B cell (primary cell): ENCODE results near the gene NDUFS6. TPM values are rescaled to one million over a fixed set of nuclear protein-coding genes. Genes with fewer than 3 reads are reported as not detected.

Source experiments
- ATAC-seq: fragments of 200-7000 bp; cut with Tn5 transposase; one replicate; pipeline ENCODE4 v1.10.0; 2021; ENCODE audit warnings: low read depth, mild to moderate bottlenecking, moderate number of reproducible peaks, moderate library complexity
- CTCF ChIA-PET: fragments of 350-600 bp; sonication (Branson Sonifier 250); formaldehyde crosslinking; loops from one replicate; lab custom pipeline; 2021; ENCODE audit warnings: antibody characterized with exemption, inconsistent platforms; lab: Charles Lee
- POLR2A ChIA-PET: fragments of 350-600 bp; sonication (Branson Sonifier 250); formaldehyde crosslinking; loops from one replicate; lab custom pipeline; 2021; ENCODE audit warnings: antibody characterized with exemption; lab: Charles Lee
- DNase-seq: peaks from one replicate; pipeline ENCODE4 v3.0.0; 2013
- H2AFZ ChIP-seq: 2 replicates; pipeline ENCODE4 v1.6.1; 2012; ENCODE audit warnings: mild to moderate bottlenecking, low read depth, low read length; ENCODE audit not compliant: insufficient read depth, poor library complexity, severe bottlenecking
- H3K27ac ChIP-seq, 2 donors: 1 replicate in 1 of 2; 2 replicates in 1 of 2; pipeline ENCODE4 v1.5.1; 2012 to 2013; ENCODE audit warnings: low read length in 2 of 2, mild to moderate bottlenecking in 2 of 2, moderate library complexity in 1 of 2
- H3K27me3 ChIP-seq, 4 experiments: fragments of 200-600 bp in 1 of 4; sonication (generic) in 1 of 4; replicated peaks in 1 of 4; 1 replicate in 2 of 4; 2 replicates in 2 of 4; pipeline versions ENCODE4 v1.6.1 to v1.7.0; 2013 to 2016; ENCODE audit warnings: low read length in 3 of 4, mild to moderate bottlenecking in 2 of 4, mixed read lengths in 1 of 4, moderate library complexity in 1 of 4; ENCODE audit not compliant: insufficient read depth in 4 of 4, control insufficient read depth in 3 of 4; ENCODE audit errors: control extremely low read depth in 1 of 4
- H3K36me3 ChIP-seq, 2 experiments: replicated peaks in 1 of 2; 1 replicate in 1 of 2; 2 replicates in 1 of 2; pipeline versions ENCODE4 v1.6.1 to v1.7.1; 2013; ENCODE audit warnings: low read length in 1 of 2; ENCODE audit not compliant: insufficient read depth in 2 of 2, control insufficient read depth in 1 of 2; ENCODE audit errors: control extremely low read depth in 1 of 2, extremely low read depth in 1 of 2
- H3K4me1 ChIP-seq, 2 donors: fragments of 200-600 bp in 1 of 2; sonication (generic) in 1 of 2; 1 replicate in 1 of 2; 2 replicates in 1 of 2; pipeline versions ENCODE4 v1.5.1 to v1.6.1; 2013 to 2017; ENCODE audit warnings: low read length in 2 of 2; ENCODE audit not compliant: control insufficient read depth in 2 of 2, insufficient read depth in 2 of 2
- H3K4me2 ChIP-seq: replicated peaks from 2 replicates; pipeline ENCODE3; 2012; ENCODE audit warnings: mild to moderate bottlenecking, low read depth, low read length; ENCODE audit not compliant: poor library complexity, severe bottlenecking
- H3K4me3 ChIP-seq, 5 experiments: fragments of 200-600 bp in 1 of 5; sonication (generic) in 1 of 5; 1 replicate in 3 of 5; 2 replicates in 2 of 5; pipeline versions ENCODE4 v1.5.1 to v1.7.0; 2011 to 2016; ENCODE audit warnings: low read length in 4 of 5, mild to moderate bottlenecking in 4 of 5, low read depth in 2 of 5, control low read depth in 1 of 5, moderate library complexity in 1 of 5; ENCODE audit not compliant: insufficient read depth in 1 of 5; ENCODE audit errors: control extremely low read depth in 1 of 5, extremely low read depth in 1 of 5
- H3K79me2 ChIP-seq: fragments of 200-600 bp; sonication (generic); one replicate; pipeline ENCODE4 v1.6.0; 2016; ENCODE audit warnings: low read length; ENCODE audit not compliant: control insufficient read depth, insufficient read depth
- H3K9ac ChIP-seq: fragments of 200-600 bp; sonication (generic); 2 replicates; pipeline ENCODE4 v1.6.1; 2017; ENCODE audit warnings: mild to moderate bottlenecking, low read length, moderate library complexity
- H3K9me3 ChIP-seq, 3 donors: one replicate each; pipeline versions ENCODE4 v1.6.1 to v1.7.1; 2013; ENCODE audit warnings: low read length in 2 of 3; ENCODE audit not compliant: control insufficient read depth in 2 of 3, insufficient read depth in 1 of 3; ENCODE audit errors: control extremely low read depth in 1 of 3
- H4K20me1 ChIP-seq: 2 replicates; pipeline ENCODE4 v1.6.0; 2012; ENCODE audit warnings: mild to moderate bottlenecking, low read length; ENCODE audit not compliant: insufficient read depth, control insufficient read depth, poor library complexity, severe bottlenecking
- H3K27ac Mint-ChIP-seq: one replicate; pipeline ENCODE4 v1.8.0; 2021; ENCODE audit warnings: mixed read lengths
- H3K27me3 Mint-ChIP-seq: one replicate; pipeline ENCODE4 v1.8.0; 2021; ENCODE audit warnings: mixed read lengths
- H3K4me1 Mint-ChIP-seq: one replicate; pipeline ENCODE4 v1.8.0; 2021; ENCODE audit warnings: mixed read lengths
- H3K4me3 Mint-ChIP-seq: one replicate; pipeline ENCODE4 v1.8.0; 2021; ENCODE audit warnings: mixed read lengths
- H3K9me3 Mint-ChIP-seq: one replicate; pipeline ENCODE4 v1.8.0; 2022; ENCODE audit warnings: mixed read lengths; ENCODE audit not compliant: insufficient read depth
- CTCF ChIP-seq: fragments of 200-600 bp; IDR thresholded peaks from one replicate; pipeline ENCODE4 v1.8.0; 2022; ENCODE audit warnings: antibody characterized with exemption, mild to moderate bottlenecking
- EZH2 ChIP-seq: IDR thresholded peaks from 2 replicates; pipeline ENCODE4 v1.6.1; 2012; ENCODE audit warnings: borderline replicate concordance, low read depth, mild to moderate bottlenecking, moderate library complexity, low read length; ENCODE audit not compliant: insufficient read depth, poor library complexity, severe bottlenecking
- WGBS: methylation state at CpG from one replicate; pipeline ENCODE4 v1.1.5; 2013; ENCODE audit warnings: missing lambda C conversion rate; ENCODE audit not compliant: insufficient coverage; 5-methylcytosine and 5-hydroxymethylcytosine counted together
- intact Hi-C: fragments of 100-400 bp; cut with micrococcal nuclease; formaldehyde crosslinking; loops from one replicate; pipeline ENCODE4 v1.10.0; 2022
- polyA plus RNA-seq: library from polyadenylated mRNA; depleted of rRNA; stranded (reverse); fragments of >200 nt; gene quantifications from 2 replicates; pipeline ENCODE4 v1.2.3, GENCODE V29; 2012
- total RNA-seq, 2 donors: library from RNA; stranded (reverse); fragments of 120-200 nt in 1 of 2; gene quantifications; 1 replicate in 1 of 2; 2 replicates in 1 of 2; pipeline versions ENCODE4 v1.2.3 to v1.2.4, GENCODE V29; 2013 to 2022

The NDUFS6 gene
- total and polyA plus RNA-seq, 2 donors (not counting 1 experiment from before 2014, with no cell fraction given): 16.9 to 18.0 TPM

GRCh38 chr5:1785984-1786383 lies 15.2 kb upstream of the NDUFS6 start:
- peaks cover 0 to 7% (median 0%) of the 10 kb centered on the region in 3 donors for H3K9me3 ChIP-seq
- no peaks in the 10 kb centered on the region for H3K79me2 ChIP-seq
- DNase-seq: no peak
- H3K4me3 ChIP-seq: no peak overlapping the region
- 92% methylated on average over 9 of the region's 13 CpGs for WGBS
- no peak for ATAC-seq
- intact Hi-C loops: no loop called here
- peaks cover 0 to 8% (median 0%) of the 10 kb centered on the region in 4 experiments for H3K27me3 ChIP-seq
- Mint-ChIP-seq H3K4me1 (peaks cover 17% of the 10 kb centered on the region), H3K4me3 (no peak overlapping the region), H3K9me3 (no peaks in the 10 kb centered on the region), H3K27me3 (peaks cover 17% of the 10 kb centered on the region), H3K27ac (no peak overlapping the region)
- no peak overlapping the region for H3K4me2 ChIP-seq
- POLR2A ChIA-PET: no interaction called here
- CTCF ChIA-PET: no interaction called here
- H3K36me3 ChIP-seq: no peaks in the 10 kb centered on the region
- TF ChIP-seq CTCF (no peak), EZH2 (no peak)
- H2AFZ ChIP-seq: no peak overlapping the region
- peaks cover 10 to 18% of the 10 kb centered on the region in 2 donors for H3K4me1 ChIP-seq
- no peaks in the 10 kb centered on the region for H4K20me1 ChIP-seq
- no peak overlapping the region for H3K9ac ChIP-seq
- no peak overlapping the region for H3K27ac ChIP-seq

- Mint-ChIP-seq H3K27ac (no peak overlapping the region), H3K9me3 (no peaks in the 10 kb centered on the region), H3K27me3 (peaks cover 17% of the 10 kb centered on the region), H3K4me1 (peaks cover 17% of the 10 kb centered on the region), H3K4me3 (no peak overlapping the region)
- DNase-seq: no peak
- intact Hi-C loops: no loop called here
- H3K4me1 ChIP-seq: peaks cover 10 to 17% of the 10 kb centered on the region in 2 donors
- peaks cover 0 to 8% (median 0%) of the 10 kb centered on the region in 4 experiments for H3K27me3 ChIP-seq
- no peaks in the 10 kb centered on the region for H3K36me3 ChIP-seq
- WGBS: 96% methylated on average over 29 of the region's 29 CpGs
- H4K20me1 ChIP-seq: no peaks in the 10 kb centered on the region
- no peak overlapping the region for H3K27ac ChIP-seq
- TF ChIP-seq EZH2 (no peak), CTCF (no peak)
- peaks cover 0 to 5% (median 0%) of the 10 kb centered on the region in 3 donors for H3K9me3 ChIP-seq
- CTCF ChIA-PET: no interaction called here
- no peak overlapping the region for H3K4me2 ChIP-seq
- ATAC-seq: no peak
- POLR2A ChIA-PET: no interaction called here
- H3K4me3 ChIP-seq: no peak overlapping the region
- H3K79me2 ChIP-seq: no peaks in the 10 kb centered on the region
- H3K9ac ChIP-seq: no peak overlapping the region
- H2AFZ ChIP-seq: no peak overlapping the region
These were observed 14.4 kb upstream of the NDUFS6 start for GRCh38 chr5:1786621-1787471.
